ENCODE data around the gene HOXC4.
A peak's percentile ranks its signal among the peaks of the same experiment; 100 is the strongest.

Gene HOXC4

GRCh38 chr12:54029529-54030441, 23.9 kb upstream of the HOXC4 start:
- no peak for DNase-seq

- no peak for DNase-seq
These were observed 23.2 kb upstream of the HOXC4 start for GRCh38 chr12:54030442-54030801.

- DNase-seq: no peak
These were observed 22.7 kb upstream of the HOXC4 start for GRCh38 chr12:54030889-54031471.

GRCh38 chr12:54031480-54031879, 22.2 kb upstream of the HOXC4 start:
- DNase-seq: no peak

GRCh38 chr12:54032086-54032619, 21.5 kb upstream of the HOXC4 start:
- DNase-seq: no peak

- peak; percentile 27 for DNase-seq
These were observed 21.0 kb upstream of the HOXC4 start, which contains the start of gene HOXC5 for GRCh38 chr12:54032627-54033100. TSS of gene HOXC5 (plus strand) at chr12:54033050. CDS start at chr12:54033123, 73 bp downstream.

- DNase-seq: no peak
These were observed 20.3 kb upstream of the HOXC4 start for GRCh38 chr12:54033106-54033979.

GRCh38 chr12:54033980-54034784, 19.5 kb upstream of the HOXC4 start:
- no peak for DNase-seq

- DNase-seq: no peak
These were observed 18.8 kb upstream of the HOXC4 start for GRCh38 chr12:54034785-54035310.

- no peak for DNase-seq
These were observed 17.9 kb upstream of the HOXC4 start for GRCh38 chr12:54035568-54036264.

GRCh38 chr12:54036620-54037359, 16.8 kb upstream of the HOXC4 start:
- no peak for DNase-seq

- DNase-seq: no peak
These were observed 16.0 kb upstream of the HOXC4 start for GRCh38 chr12:54037360-54038283.

- DNase-seq: no peak
These were observed 15.3 kb upstream of the HOXC4 start for GRCh38 chr12:54038284-54038870.

- DNase-seq: no peak
These were observed 14.7 kb upstream of the HOXC4 start for GRCh38 chr12:54038871-54039414.

- no peak for DNase-seq
These were observed 14.1 kb upstream of the HOXC4 start for GRCh38 chr12:54039417-54040147.

- DNase-seq: no peak
These were observed 13.5 kb upstream of the HOXC4 start for GRCh38 chr12:54040148-54040494.

- no peak for DNase-seq
These were observed 13.0 kb upstream of the HOXC4 start for GRCh38 chr12:54040648-54041047.
